Mammary epithelial cell (primary cell): ENCODE measurements around the gene ARL8A.

Experiments
- CTCF ChIP-seq, 2 donors: IDR thresholded peaks in 1 of 2; conservative IDR thresholded peaks in 1 of 2; 2 replicates each; pipeline ENCODE4 v1.5.1; 2011 to 2012; ENCODE audit warnings: inconsistent platforms in 2 of 2, low read length in 2 of 2, mild to moderate bottlenecking in 2 of 2, control low read depth in 1 of 2, low read depth in 1 of 2; ENCODE audit not compliant: insufficient read depth in 1 of 2; ENCODE audit errors: extremely low read depth in 1 of 2
- EZH2 ChIP-seq: IDR thresholded peaks from 2 replicates; pipeline ENCODE4 v1.6.1; 2012; ENCODE audit warnings: low read length, inconsistent platforms, borderline replicate concordance

- TF ChIP-seq CTCF (conservative IDR thresholded peaks at IDR 0.05 in 1 of 2, IDR thresholded peaks at IDR 0.05 in 1 of 2; ENCODE audit: extremely low read depth in 1 of 2, insufficient read depth in 1 of 2, low read depth in 1 of 2, low read length in 2 of 2) (no peak), EZH2 (no peak)
These were observed 3.9 kb upstream of the ARL8A start for GRCh38 chr1:202148391-202148790.
